ENCODE measurements around the gene ZNF507.

ZNF507 gene

GRCh38 chr19:32345261-32346207 is at the start of gene ZNF507:
TSS of gene ZNF507 (plus strand) at chr19:32345610. CDS start at chr19:32352831, 7,221 bp downstream.
- peak; percentile 52 to 73 for DNase-seq

- no peak for DNase-seq
These were observed 48.7 kb upstream of the ZNF507 start for GRCh38 chr19:32296694-32297093.

GRCh38 chr19:32302778-32303177 is 42.6 kb upstream of the ZNF507 start:
- DNase-seq, result no peak

GRCh38 chr19:32303193-32303592 is 42.2 kb upstream of the ZNF507 start:
- no peak for DNase-seq

- DNase-seq, result no peak
These were observed 37.8 kb upstream of the ZNF507 start for GRCh38 chr19:32307591-32307990.

GRCh38 chr19:32308431-32309077 is 36.9 kb upstream of the ZNF507 start:
- no peak for DNase-seq

GRCh38 chr19:32309711-32310390 is 35.6 kb upstream of the ZNF507 start:
- DNase-seq, result no peak

GRCh38 chr19:32311371-32311770 is 34.0 kb upstream of the ZNF507 start:
- no peak for DNase-seq

GRCh38 chr19:32313569-32314265 is 31.7 kb upstream of the ZNF507 start:
- no peak for DNase-seq

GRCh38 chr19:32316034-32316433 is 29.4 kb upstream of the ZNF507 start:
- DNase-seq, result no peak

- DNase-seq, result no peak
These were observed 28.3 kb upstream of the ZNF507 start for GRCh38 chr19:32317086-32317485.

- peak; percentile 5 to 28 for DNase-seq
These were observed 26.4 kb upstream of the ZNF507 start for GRCh38 chr19:32318884-32319520.

- no peak for DNase-seq
These were observed 22.9 kb upstream of the ZNF507 start for GRCh38 chr19:32322541-32322940.

GRCh38 chr19:32324631-32325285 is 20.7 kb upstream of the ZNF507 start:
- DNase-seq, result no peak

- DNase-seq, result no peak
These were observed 15.1 kb upstream of the ZNF507 start for GRCh38 chr19:32330213-32330857.

GRCh38 chr19:32333227-32333626 is 12.2 kb upstream of the ZNF507 start:
- DNase-seq, result no peak

GRCh38 chr19:32336259-32337083 is 8.9 kb upstream of the ZNF507 start:
- no peak for DNase-seq

GRCh38 chr19:32337084-32337808 is 8.2 kb upstream of the ZNF507 start:
- no peak for DNase-seq

GRCh38 chr19:32339423-32339822 is 6.0 kb upstream of the ZNF507 start:
- no peak for DNase-seq
